K562 (cell line): ENCODE data around the gene CBX8. TPM values are rescaled to one million over a fixed set of nuclear protein-coding genes. Genes with fewer than 3 reads are reported as not detected.
A peak's percentile ranks its signal among the peaks of the same experiment; 100 is the strongest.

Source experiments
- ATAC-seq: fragments of 200-7000 bp; cut with Tn5 transposase; 3 replicates; pipeline ENCODE4 v1.9.1; 2020; ENCODE audit warnings: moderate library complexity
- BruUV-seq: library from RNA; stranded (reverse); fragments of 400-500 nt; replicated peaks from 2 replicates; lab custom pipeline; 2021; lab: Mats Ljungman, UMichigan
- CTCF ChIA-PET: fragments of 300-600 bp; formaldehyde crosslinking; extraction: SDS; loops from one replicate; lab custom pipeline; 2021; ENCODE audit warnings: low intra/inter-chr PET ratio; lab: Yijun Ruan, JAX
- POLR2A ChIA-PET: fragments of 300-600, 350-650 bp; sonication (Branson Sonifier 250); formaldehyde crosslinking; extraction: SDS; loops from one replicate; lab custom pipeline; 2021; ENCODE audit warnings: antibody characterized with exemption, inconsistent platforms; lab: Yijun Ruan, JAX
- DNase-seq, 4 experiments: peaks; one replicate each; pipeline versions ENCODE4 v3.0.0 to v3.0.0-alpha.2; 2011 to 2018; ENCODE audit warnings: low spot score in 3 of 4, mixed read lengths in 3 of 4; ENCODE audit errors: extremely low read depth in 1 of 4
- FAIRE-seq: peaks from 2 replicates; lab custom pipeline; 2011; peaks lifted over from hg19 to GRCh38; lab: Jason Lieb, UNC
- H2AFZ ChIP-seq: 2 replicates; pipeline ENCODE4 v1.6.0; 2011; ENCODE audit warnings: low read depth, low read length, control low read depth, inconsistent platforms
- H3K27ac ChIP-seq: fragments of 200-600 bp; 3 replicates; pipeline ENCODE4 v1.8.0; 2011; ENCODE audit warnings: low read depth, mild to moderate bottlenecking, control low read depth, inconsistent platforms, low read length, moderate library complexity, mixed read lengths; ENCODE audit errors: extremely low read depth
- H3K27me3 ChIP-seq, 2 experiments: fragments of 300-600 bp in 1 of 2; 2 replicates in 1 of 2; 3 replicates in 1 of 2; pipeline versions ENCODE4 v1.6.0 to v1.8.0; 2011; ENCODE audit warnings: inconsistent platforms in 2 of 2, low read length in 2 of 2, mild to moderate bottlenecking in 1 of 2, mixed read lengths in 1 of 2, moderate library complexity in 1 of 2; ENCODE audit not compliant: control insufficient read depth in 2 of 2, insufficient read depth in 2 of 2
- H3K36me3 ChIP-seq: fragments of 300-600 bp; 3 replicates; pipeline ENCODE4 v1.8.0; 2011; ENCODE audit warnings: mild to moderate bottlenecking, low read length, inconsistent platforms; ENCODE audit not compliant: control insufficient read depth, insufficient read depth
- H3K4me1 ChIP-seq, 2 experiments: fragments of 200-600 bp in 1 of 2; replicated peaks in 1 of 2; 2 replicates in 1 of 2; 3 replicates in 1 of 2; pipeline versions ENCODE4 v1.5.1 to v1.8.0; 2011; ENCODE audit warnings: inconsistent platforms in 2 of 2, low read length in 2 of 2, mild to moderate bottlenecking in 1 of 2, mixed read lengths in 1 of 2, moderate library complexity in 1 of 2; ENCODE audit not compliant: control insufficient read depth in 2 of 2, insufficient read depth in 2 of 2
- H3K4me2 ChIP-seq: 2 replicates; pipeline ENCODE4 v1.6.1; 2011; ENCODE audit warnings: low read length, control low read depth, inconsistent platforms, mixed read lengths; ENCODE audit not compliant: insufficient read depth
- H3K4me3 ChIP-seq: fragments of 200-600 bp; sonication (generic), shearing (Covaris generic); 2 replicates; pipeline ENCODE4 v1.5.1; 2016; ENCODE audit warnings: control low read depth, inconsistent platforms
- H3K79me2 ChIP-seq: fragments of 200-600 bp; 3 replicates; pipeline ENCODE4 v1.8.0; 2011; ENCODE audit warnings: low read length, inconsistent platforms; ENCODE audit not compliant: control insufficient read depth, insufficient read depth
- H3K9ac ChIP-seq, 2 experiments: 2 replicates each; pipeline versions ENCODE4 v1.6.0 to v1.6.1; 2011; ENCODE audit warnings: low read depth in 2 of 2, low read length in 2 of 2, control low read depth in 1 of 2, inconsistent platforms in 1 of 2, mild to moderate bottlenecking in 1 of 2, mixed read lengths in 1 of 2; ENCODE audit not compliant: insufficient read depth in 1 of 2
- H3K9me1 ChIP-seq: one replicate; pipeline ENCODE4 v1.6.0; 2011; ENCODE audit warnings: inconsistent platforms, mild to moderate bottlenecking, low read length, moderate library complexity; ENCODE audit not compliant: control insufficient read depth, insufficient read depth
- H3K9me3 ChIP-seq: replicated peaks from 2 replicates; pipeline ENCODE4 v1.5.1; 2011; ENCODE audit warnings: low read depth, low read length, inconsistent platforms; ENCODE audit not compliant: control insufficient read depth, insufficient read depth
- H4K20me1 ChIP-seq: replicated peaks from 2 replicates; pipeline ENCODE4 v1.6.1; 2011; ENCODE audit warnings: low read length, inconsistent platforms, mixed read lengths; ENCODE audit not compliant: control insufficient read depth, insufficient read depth
- BCOR ChIP-seq: fragments of 450-650 bp; IDR thresholded peaks from 2 replicates; pipeline ENCODE4 v1.6.1; 2016
- MAZ ChIP-seq, 2 experiments: fragments of 450-650 bp in 1 of 2; sonication (generic) in 1 of 2; formaldehyde crosslinking; IDR thresholded peaks in 1 of 2; conservative IDR thresholded peaks in 1 of 2; 2 replicates each; pipeline versions ENCODE4 v1.4.0 to v1.5.0; 2020; ENCODE audit warnings: mild to moderate bottlenecking in 1 of 2, missing genetic modification reagents in 1 of 2
- MYC ChIP-seq, 2 experiments: fragments of 250-450 bp in 1 of 2; sonication (Bioruptor Pico) in 1 of 2; IDR thresholded peaks; 2 replicates each; pipeline versions ENCODE4 v1.5.1 to v1.6.1; 2012 to 2021; ENCODE audit warnings: low read depth in 2 of 2, borderline replicate concordance in 1 of 2, improper control_type of control experiment in 1 of 2, low read length in 1 of 2, mild to moderate bottlenecking in 1 of 2, moderate library complexity in 1 of 2
- POLR2H ChIP-seq: IDR thresholded peaks from 2 replicates; pipeline ENCODE4 v1.6.1; 2016; ENCODE audit warnings: missing genetic modification characterization, low read depth, mild to moderate bottlenecking, control low read depth, missing compliant biosample characterization, moderate library complexity
- RBM25 ChIP-seq: fragments of 200-400 bp; formaldehyde crosslinking; IDR thresholded peaks from 2 replicates; pipeline ENCODE4 v1.6.1; 2018; ENCODE audit warnings: low read length, low read depth, moderate library complexity; ENCODE audit not compliant: severe bottlenecking
- ZNF121 ChIP-seq: sonication (generic); formaldehyde crosslinking; conservative IDR thresholded peaks from 2 replicates; pipeline ENCODE4 v1.8.0; 2022; ENCODE audit warnings: missing genetic modification reagents
- WGBS: fragments of 100-300 bp; shearing (Covaris generic); methylation state at CpG from one replicate; pipeline ENCODE4 v1.1.6; 2016; ENCODE audit warnings: low coverage, mixed read lengths; ENCODE audit not compliant: insufficient coverage; ENCODE audit errors: missing lambda C conversion rate; 5-methylcytosine and 5-hydroxymethylcytosine counted together
- in situ Hi-C: fragments of 300-500 bp; cut with MboI; formaldehyde crosslinking; loops from 4 replicates; pipeline ENCODE4 v1.15.0; 2018; ENCODE audit warnings: inconsistent platforms, mixed read lengths
- intact Hi-C: fragments of 100-400 bp; cut with micrococcal nuclease; formaldehyde crosslinking; loops from 2 replicates; pipeline ENCODE4 v1.14.2; 2022
- polyA plus RNA-seq, 8 experiments: library from polyadenylated mRNA; depleted of rRNA in 4 of 8; stranded (reverse) in 5 of 8; unstranded in 3 of 8; fragments of >200 nt; fragmentation: Nextera tagmentation in 2 of 8; fragmentation: Illumina TruSeq in 1 of 8; extraction: Ambion mirVana in 2 of 8; extraction: Trizol in 1 of 8; gene quantifications; 2 replicates each; pipeline versions ENCODE4 v1.2.1 to v1.2.3, GENCODE V29; 2011 to 2014; ENCODE audit warnings: inconsistent platforms in 1 of 8, missing spikeins in 1 of 8
- total RNA-seq, 7 experiments: library from RNA; depleted of rRNA in 6 of 7; stranded (reverse); fragments of >200 nt in 6 of 7; fragmentation: Illumina TruSeq in 2 of 7; extraction: Trizol in 2 of 7; gene quantifications; 2 replicates each; pipeline versions ENCODE4 v1.2.1 to v1.2.3, GENCODE V29; 2011 to 2021; ENCODE audit warnings: low replicate concordance in 1 of 7
- TF ChIP-seq, protein P1 (sequence below): IDR thresholded peaks from 3 replicates; pipeline ENCODE4 v1.6.1; 2011; ENCODE audit warnings: borderline replicate concordance, mild to moderate bottlenecking; ENCODE audit not compliant: insufficient read length, insufficient read depth

Gene CBX8
- total and polyA plus RNA-seq, 9 of the 15 experiments (the other 6 are each of a cell fraction or from before 2014, with no cell fraction given) = 0.08 to 11.9 (median 2.6) TPM

DNA sequence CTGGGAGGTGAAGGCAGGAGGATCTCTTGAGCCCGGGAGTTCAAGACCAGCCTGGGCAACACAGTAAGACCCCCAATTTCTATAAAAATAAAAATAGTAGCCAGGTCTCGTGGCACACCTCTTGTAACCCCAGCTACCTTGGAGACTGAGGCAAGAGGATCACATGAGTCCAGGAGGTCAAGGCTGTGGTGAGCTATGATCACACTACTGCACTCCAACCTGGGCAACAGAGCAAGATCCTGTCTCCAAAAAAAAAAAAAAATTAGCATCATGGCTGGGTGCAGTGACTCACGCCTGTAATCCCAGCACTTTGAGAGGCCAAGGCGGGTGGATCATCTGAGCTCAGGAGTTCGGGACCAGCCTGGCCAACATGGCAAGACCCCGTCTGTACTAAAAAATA lies 25.6 kb downstream of the CBX8 start:
- no TSS peak for BruUV-seq
- ATAC-seq = no peak
- Histone ChIP-seq H3K79me2 (no peaks in the 10 kb centered on the region), H3K9ac (no peak overlapping the region), H3K9me3 (no peaks in the 10 kb centered on the region; the same call in 1 of the 2 replicates), H3K27ac (no peak overlapping the region), H3K4me1 (peaks cover 5 to 13% of the 10 kb centered on the region in 2 experiments), H4K20me1 (no peaks in the 10 kb centered on the region), H3K4me2 (no peak overlapping the region), H3K9me1 (no peaks in the 10 kb centered on the region), H2AFZ (no peak overlapping the region)
- in situ Hi-C loops = no loop called here
- WGBS = 36% methylated on average over 6 of the region's 6 CpGs
- no peak for DNase-seq
- no peak for FAIRE-seq
- CTCF ChIA-PET = no interaction called here
- TF ChIP-seq MAZ (CRISPR knock-in tag; conservative IDR thresholded peaks at IDR 0.05 in 1 of 2, IDR thresholded peaks at IDR 0.05 in 1 of 2) (no peak), RBM25 (peak; percentile 13), BCOR (peak; percentile 37; the same call in 1 of the 2 replicates), MYC (IDR thresholded peaks at IDR 0.05; ENCODE audit: low read depth, low read length) (no peak), MYC (CRISPR knock-in tag; IDR thresholded peaks at IDR 0.05; ENCODE audit: borderline replicate concordance, low read depth) (no peak), ZNF121 (CRISPR knock-in tag) (peak; percentile 90), POLR2H (no peak)
- TF ChIP-seq, protein P1, sequence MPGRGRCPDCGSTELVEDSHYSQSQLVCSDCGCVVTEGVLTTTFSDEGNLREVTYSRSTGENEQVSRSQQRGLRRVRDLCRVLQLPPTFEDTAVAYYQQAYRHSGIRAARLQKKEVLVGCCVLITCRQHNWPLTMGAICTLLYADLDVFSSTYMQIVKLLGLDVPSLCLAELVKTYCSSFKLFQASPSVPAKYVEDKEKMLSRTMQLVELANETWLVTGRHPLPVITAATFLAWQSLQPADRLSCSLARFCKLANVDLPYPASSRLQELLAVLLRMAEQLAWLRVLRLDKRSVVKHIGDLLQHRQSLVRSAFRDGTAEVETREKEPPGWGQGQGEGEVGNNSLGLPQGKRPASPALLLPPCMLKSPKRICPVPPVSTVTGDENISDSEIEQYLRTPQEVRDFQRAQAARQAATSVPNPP = no peak
- TF ChIP-seq, all 486 proteins: peak for 3
- POLR2A ChIA-PET = interaction anchor here (0.6 to 1.5 kb wide), 3 partner anchors 11 to 106 kb away, joined by 3 to 6 read pairs (median 5); no protein-coding TSS in a partner anchor
- no peaks in the 10 kb centered on the region for H3K36me3 ChIP-seq
- intact Hi-C loops = no loop called here
- peaks cover 0 to 2% of the 10 kb centered on the region in 2 experiments; a peak in 1 of 5 replicates for H3K27me3 ChIP-seq
- no peak overlapping the region for H3K4me3 ChIP-seq
